Bone marrow (tissue), 2 donors: ENCODE measurements around the gene CLIP2.
"Not testable (repeated sequence)": the region's sequence is repeated elsewhere in the genome, so short reads cannot be mapped to it uniquely, and the experiment has no call there.

Source experiments
- DNase-seq, 2 donors: peaks; one replicate each; lab custom pipeline; 2025; lab: John Stamatoyannopoulos, UW

The CLIP2 gene

GRCh38 chr7:74371381-74372341, 82.5 kb downstream of the CLIP2 start:
- no peak for DNase-seq

GRCh38 chr7:74372511-74373111, 83.4 kb downstream of the CLIP2 start:
- no peak for DNase-seq

- DNase-seq, result no peak
These were observed 84.3 kb downstream of the CLIP2 start for GRCh38 chr7:74373536-74373935.

- no peak for DNase-seq
These were observed 86.6 kb downstream of the CLIP2 start for GRCh38 chr7:74375726-74376220.

GRCh38 chr7:74376256-74377036, 87.2 kb downstream of the CLIP2 start:
- DNase-seq, result no peak

GRCh38 chr7:74379938-74380337, 90.7 kb downstream of the CLIP2 start:
- DNase-seq, result no peak

GRCh38 chr7:74380720-74381119, 91.5 kb downstream of the CLIP2 start:
- DNase-seq, result no peak

- DNase-seq, result not testable (repeated sequence)
These were observed 94.9 kb downstream of the CLIP2 start for GRCh38 chr7:74384086-74384485.

- not testable (repeated sequence) for DNase-seq
These were observed 95.6 kb downstream of the CLIP2 start for GRCh38 chr7:74384854-74385253.

GRCh38 chr7:74387606-74388005, 98.4 kb downstream of the CLIP2 start:
- DNase-seq, result no peak

- no peak for DNase-seq
These were observed 99.7 kb downstream of the CLIP2 start for GRCh38 chr7:74388880-74389415.

- DNase-seq, result not testable (repeated sequence)
These were observed 104.5 kb downstream of the CLIP2 start for GRCh38 chr7:74393722-74394121.

GRCh38 chr7:74394601-74395000, 105.4 kb downstream of the CLIP2 start:
- not testable (repeated sequence) for DNase-seq

GRCh38 chr7:74395745-74396311, 106.6 kb downstream of the CLIP2 start:
- DNase-seq, result no peak

- DNase-seq, result no peak
These were observed 107.8 kb downstream of the CLIP2 start for GRCh38 chr7:74396993-74397392.

GRCh38 chr7:74398426-74398825, 109.2 kb downstream of the CLIP2 start:
- no peak for DNase-seq

GRCh38 chr7:74399006-74399405, 109.8 kb downstream of the CLIP2 start:
- no peak for DNase-seq

- no peak for DNase-seq
These were observed 111.4 kb downstream of the CLIP2 start for GRCh38 chr7:74400420-74401136.

GRCh38 chr7:74401137-74401859, 112.1 kb downstream of the CLIP2 start:
- peak; percentile 45 for DNase-seq

GRCh38 chr7:74402668-74403067, 113.5 kb downstream of the CLIP2 start:
- not testable (repeated sequence) for DNase-seq
